Mucosa of descending colon (tissue), 3 donors: ENCODE measurements around the gene IL16. TPM values are rescaled to one million over a fixed set of nuclear protein-coding genes. Genes with fewer than 3 reads are reported as not detected.

Experiments used
- ATAC-seq: fragments of 200-7000 bp; cut with Tn5 transposase; one replicate; pipeline ENCODE4 v1.9.1; 2020; ENCODE audit warnings: mild to moderate bottlenecking, moderate library complexity
- DNase-seq, 3 donors: peaks; one replicate each; pipeline ENCODE4 v3.0.0-alpha.2; 2020
- H3K36me3 ChIP-seq: fragments of 200-600 bp; one replicate; pipeline ENCODE4 v1.8.0; 2021; ENCODE audit warnings: low read depth, mild to moderate bottlenecking
- H3K4me1 ChIP-seq: fragments of 200-600 bp; one replicate; pipeline ENCODE4 v1.8.0; 2021; ENCODE audit warnings: low read depth, mild to moderate bottlenecking
- H3K4me3 ChIP-seq: fragments of 200-600 bp; one replicate; pipeline ENCODE4 v1.8.0; 2021; ENCODE audit warnings: mild to moderate bottlenecking
- H3K9me3 ChIP-seq: fragments of 200-600 bp; one replicate; pipeline ENCODE4 v1.8.0; 2021; ENCODE audit warnings: mild to moderate bottlenecking
- intact Hi-C, 2 donors: fragments of 100-400 bp; cut with DNase I in 1 of 2; cut with micrococcal nuclease in 1 of 2; formaldehyde crosslinking; loops; one replicate each; pipeline versions ENCODE4 v1.11.0 to v1.11.1; 2022; cut with DNase I, micrococcal nuclease
- total RNA-seq, 3 donors: library from RNA; stranded (reverse); fragmentation: NEBNext Ultra II Directional in 2 of 3; extraction: Animal tissue kit (Norgen Biotek cat#: 25700) in 2 of 3; gene quantifications; one replicate each; pipeline versions ENCODE4 v1.2.1 to v1.2.4, GENCODE V29; 2021 to 2023
- TF ChIP-seq, protein P1 (sequence below): fragments of 200-600 bp; IDR thresholded peaks from one replicate; pipeline ENCODE4 v1.8.0; 2022; ENCODE audit warnings: antibody characterized with exemption, mild to moderate bottlenecking
- donor health status: DM: no; HTN: no; CAD: no; lungs with moderate emphysema.
- donor health status: DM: no; HTN: no; CAD: no.
- donor health status: DM: no; HTN: yes; CAD: no.

Gene IL16
- total RNA-seq, 3 donors from 2014 or later: 6.2 to 9.5 (median 8.4) TPM

DNA sequence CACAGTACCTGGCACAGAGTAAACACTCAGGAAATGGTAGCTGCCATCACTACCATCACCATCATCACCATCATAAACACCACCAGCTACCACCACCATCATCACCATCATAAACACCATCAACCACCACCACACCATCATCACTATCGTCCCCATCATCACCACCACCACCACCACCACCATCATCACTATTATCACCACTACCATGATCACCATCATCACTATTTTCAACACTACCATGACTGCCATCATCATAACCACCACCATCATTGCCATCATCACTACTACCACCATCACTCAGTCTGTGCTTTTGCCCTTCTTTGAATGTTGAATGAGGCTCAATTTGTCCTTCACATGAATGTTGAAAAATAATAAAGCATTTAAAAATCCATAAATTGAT lies 21.2 kb upstream of the IL16 start:
- intact Hi-C loops: no loop called here
- ATAC-seq: no peak

DNA sequence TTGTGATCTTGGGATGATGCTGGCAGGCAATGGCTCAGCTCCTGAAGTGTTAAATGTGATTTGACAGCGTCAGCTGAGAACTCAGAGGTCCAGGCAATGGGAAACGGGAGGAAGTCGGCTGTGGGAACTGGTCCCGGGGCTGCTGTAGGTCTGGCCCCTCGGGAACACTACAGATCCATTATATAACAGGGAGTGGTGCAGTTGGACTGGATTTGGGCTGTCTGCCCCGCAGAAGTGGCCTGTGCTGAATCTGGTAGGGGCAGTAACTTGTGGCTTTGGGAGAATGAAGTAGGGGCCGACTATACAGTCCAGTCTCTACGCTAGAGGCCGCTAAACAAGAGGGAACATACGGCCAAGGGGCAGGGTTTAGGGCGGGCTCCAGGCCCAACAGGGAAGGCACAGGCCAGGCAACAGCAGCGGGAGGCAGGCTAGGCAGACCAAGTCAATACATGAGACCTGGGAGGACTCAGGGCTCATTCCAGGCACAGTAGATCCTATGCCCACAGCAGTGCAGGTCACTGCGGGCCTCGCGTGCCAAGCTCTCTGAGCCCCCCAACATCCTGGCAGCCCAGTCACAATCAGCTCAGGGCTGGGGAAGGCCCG lies 20.3 kb upstream of the IL16 start:
- Histone ChIP-seq H3K9me3 (no peaks in the 10 kb centered on the region), H3K36me3 (no peaks in the 10 kb centered on the region), H3K4me3 (no peak overlapping the region), H3K4me1 (no peaks in the 10 kb centered on the region)
- TF ChIP-seq, protein P1, sequence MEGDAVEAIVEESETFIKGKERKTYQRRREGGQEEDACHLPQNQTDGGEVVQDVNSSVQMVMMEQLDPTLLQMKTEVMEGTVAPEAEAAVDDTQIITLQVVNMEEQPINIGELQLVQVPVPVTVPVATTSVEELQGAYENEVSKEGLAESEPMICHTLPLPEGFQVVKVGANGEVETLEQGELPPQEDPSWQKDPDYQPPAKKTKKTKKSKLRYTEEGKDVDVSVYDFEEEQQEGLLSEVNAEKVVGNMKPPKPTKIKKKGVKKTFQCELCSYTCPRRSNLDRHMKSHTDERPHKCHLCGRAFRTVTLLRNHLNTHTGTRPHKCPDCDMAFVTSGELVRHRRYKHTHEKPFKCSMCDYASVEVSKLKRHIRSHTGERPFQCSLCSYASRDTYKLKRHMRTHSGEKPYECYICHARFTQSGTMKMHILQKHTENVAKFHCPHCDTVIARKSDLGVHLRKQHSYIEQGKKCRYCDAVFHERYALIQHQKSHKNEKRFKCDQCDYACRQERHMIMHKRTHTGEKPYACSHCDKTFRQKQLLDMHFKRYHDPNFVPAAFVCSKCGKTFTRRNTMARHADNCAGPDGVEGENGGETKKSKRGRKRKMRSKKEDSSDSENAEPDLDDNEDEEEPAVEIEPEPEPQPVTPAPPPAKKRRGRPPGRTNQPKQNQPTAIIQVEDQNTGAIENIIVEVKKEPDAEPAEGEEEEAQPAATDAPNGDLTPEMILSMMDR: no peak
- intact Hi-C loops: no loop called here
- ATAC-seq: peak; percentile 21
- DNase-seq: no peak

More for the DNA sequence above, 21.2 kb upstream of the IL16 start:
- TF ChIP-seq, protein P1: no peak
- no peak for DNase-seq
- no peak overlapping the region for H3K4me3 ChIP-seq
- no peaks in the 10 kb centered on the region for H3K4me1 ChIP-seq
- no peaks in the 10 kb centered on the region for H3K9me3 ChIP-seq
- no peaks in the 10 kb centered on the region for H3K36me3 ChIP-seq

DNA sequence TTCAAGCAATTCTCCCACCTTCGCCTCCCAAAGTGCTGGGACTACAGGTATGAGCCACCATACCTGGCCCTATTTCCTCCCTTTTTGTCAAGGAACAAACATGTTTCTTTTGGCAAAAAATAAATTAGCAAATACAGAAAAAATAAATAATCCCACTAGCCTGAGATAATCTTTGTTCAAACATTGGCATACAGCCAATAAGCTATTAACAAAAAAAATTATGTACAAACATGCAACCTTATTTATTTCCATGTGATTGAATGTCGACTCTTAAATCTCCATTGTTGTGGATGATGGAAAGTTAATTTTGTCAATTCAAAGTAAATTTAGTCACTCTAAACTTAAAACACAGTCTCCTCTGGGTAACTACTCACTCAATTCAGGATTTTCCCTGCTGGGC lies 18.3 kb upstream of the IL16 start:
- TF ChIP-seq, protein P1: no peak
- ATAC-seq (no peak), DNase-seq (no peak)
- intact Hi-C loops: no loop called here
- H3K36me3 ChIP-seq: no peaks in the 10 kb centered on the region
- H3K9me3 ChIP-seq: no peaks in the 10 kb centered on the region
- no peaks in the 10 kb centered on the region for H3K4me1 ChIP-seq
- H3K4me3 ChIP-seq: no peak overlapping the region

DNA sequence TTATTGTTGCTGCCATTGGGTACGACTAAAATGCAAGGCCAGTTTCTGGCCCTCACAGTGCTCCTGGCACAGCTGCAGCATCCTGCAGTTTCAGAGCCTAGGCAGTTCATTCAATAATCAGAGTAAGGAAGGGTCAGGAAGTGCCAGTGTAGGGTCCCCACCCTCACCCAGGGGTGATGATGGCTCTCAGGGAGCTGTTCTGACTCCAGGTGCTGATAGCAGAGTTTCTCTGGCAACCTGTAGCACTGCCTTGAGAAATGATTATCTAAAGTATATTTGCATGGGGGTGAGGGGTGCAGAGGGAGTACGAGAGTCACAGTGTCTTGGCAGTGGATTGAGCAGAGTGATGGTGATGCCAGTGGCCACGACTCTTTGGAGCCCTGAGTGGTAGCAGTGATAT lies 15.5 kb upstream of the IL16 start:
- intact Hi-C loops: no loop called here
- no peak for DNase-seq
- Histone ChIP-seq H3K36me3 (no peaks in the 10 kb centered on the region), H3K4me1 (no peaks in the 10 kb centered on the region), H3K9me3 (no peaks in the 10 kb centered on the region), H3K4me3 (no peak overlapping the region)
- TF ChIP-seq, protein P1: no peak
- ATAC-seq: no peak

DNA sequence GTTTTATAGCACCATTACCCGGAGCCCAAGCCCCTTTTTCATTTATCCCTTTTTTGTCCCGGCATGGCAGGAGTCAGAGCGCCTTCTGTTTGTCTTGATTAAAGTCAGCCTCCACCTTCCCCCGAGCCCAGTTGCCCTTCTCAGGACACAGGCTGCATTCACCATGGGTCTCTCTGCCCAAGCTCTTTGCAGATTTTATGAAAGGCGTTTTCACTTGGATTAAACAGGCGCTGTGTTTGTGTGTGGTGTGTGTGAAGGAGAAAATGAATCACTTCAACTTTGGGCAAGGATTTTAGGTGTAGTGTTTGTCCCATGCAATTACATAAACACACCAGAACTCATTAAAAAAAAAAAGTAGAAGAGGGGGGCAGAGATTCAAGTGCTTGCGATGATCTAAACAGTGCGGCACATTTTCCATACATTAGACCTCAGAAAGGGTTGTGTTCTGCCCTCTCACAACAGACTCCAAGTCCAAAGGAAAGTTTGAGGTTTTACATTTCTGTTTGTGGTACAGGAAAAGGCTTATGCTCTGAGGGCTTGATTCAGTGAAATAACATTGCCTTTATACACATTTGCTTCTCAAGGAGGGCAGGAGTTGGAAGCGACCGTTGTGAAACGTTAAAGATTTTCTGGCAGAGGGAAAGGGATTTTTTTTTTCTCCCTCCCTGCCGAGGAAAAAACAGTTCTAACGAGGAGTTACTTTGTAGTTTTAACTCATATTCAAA lies 14.5 kb upstream of the IL16 start:
- Histone ChIP-seq H3K4me3 (no peak overlapping the region), H3K4me1 (no peaks in the 10 kb centered on the region), H3K36me3 (no peaks in the 10 kb centered on the region), H3K9me3 (no peaks in the 10 kb centered on the region)
- intact Hi-C loops: no loop called here
- TF ChIP-seq, protein P1: no peak
- no peak for DNase-seq
- no peak for ATAC-seq
